Common myeloid progenitor, CD34-positive (primary cell): Measurements from ENCODE around the gene SORBS1.

Experiments
- CTCF ChIA-PET: fragments of 350-600 bp; sonication (Branson Sonifier 250); formaldehyde crosslinking; loops from one replicate; lab custom pipeline; 2021; ENCODE audit warnings: antibody characterized with exemption; lab: Charles Lee
- POLR2A ChIA-PET: fragments of 350-600 bp; sonication (Branson Sonifier 250); formaldehyde crosslinking; loops from one replicate; lab custom pipeline; 2021; ENCODE audit warnings: antibody characterized with exemption; lab: Charles Lee
- DNase-seq, 3 donors: peaks; one replicate each; pipeline versions ENCODE4 v3.0.0 to v3.0.0-alpha.2; 2013
- H3K27ac ChIP-seq, 2 experiments: 1 replicate in 1 of 2; 2 replicates in 1 of 2; pipeline ENCODE4 v1.7.0; 2013; ENCODE audit warnings: inconsistent platforms in 2 of 2, low read length in 2 of 2, mild to moderate bottlenecking in 2 of 2, low read depth in 1 of 2, moderate library complexity in 1 of 2; ENCODE audit not compliant: severe bottlenecking in 2 of 2, insufficient read depth in 1 of 2, poor library complexity in 1 of 2
- H3K27me3 ChIP-seq, 5 experiments: replicated peaks in 2 of 5; 1 replicate in 3 of 5; 2 replicates in 2 of 5; pipeline versions ENCODE4 v1.6.1 to v1.7.0; 2013; ENCODE audit warnings: low read length in 4 of 5, mild to moderate bottlenecking in 2 of 5, moderate library complexity in 2 of 5, inconsistent platforms in 1 of 5; ENCODE audit not compliant: insufficient read depth in 5 of 5, control insufficient read depth in 4 of 5
- H3K36me3 ChIP-seq, 4 experiments: 1 replicate in 2 of 4; 2 replicates in 2 of 4; pipeline versions ENCODE4 v1.6.1 to v1.7.0; 2013; ENCODE audit warnings: low read length in 3 of 4, control low read depth in 1 of 4, mild to moderate bottlenecking in 1 of 4; ENCODE audit not compliant: control insufficient read depth in 4 of 4, insufficient read depth in 4 of 4
- H3K4me1 ChIP-seq, 4 experiments: 1 replicate in 3 of 4; 2 replicates in 1 of 4; pipeline versions ENCODE4 v1.6.1 to v1.7.1; 2013; ENCODE audit warnings: low read length in 3 of 4, mild to moderate bottlenecking in 3 of 4, control low read depth in 1 of 4, inconsistent platforms in 1 of 4, moderate library complexity in 1 of 4; ENCODE audit not compliant: control insufficient read depth in 4 of 4, insufficient read depth in 4 of 4; ENCODE audit errors: control extremely low read depth in 1 of 4
- H3K4me3 ChIP-seq, 7 experiments: 1 replicate in 4 of 7; 2 replicates in 3 of 7; pipeline versions ENCODE4 v1.5.1 to v1.7.0; 2013; ENCODE audit warnings: mild to moderate bottlenecking in 7 of 7, low read length in 6 of 7, moderate library complexity in 6 of 7, inconsistent platforms in 2 of 7, low read depth in 2 of 7, control low read depth in 1 of 7; ENCODE audit not compliant: insufficient read depth in 4 of 7, control insufficient read depth in 1 of 7; ENCODE audit errors: extremely low read depth in 1 of 7
- H3K9me3 ChIP-seq, 5 experiments: 1 replicate in 4 of 5; 2 replicates in 1 of 5; pipeline versions ENCODE4 v1.6.1 to v1.7.1; 2013; ENCODE audit warnings: low read length in 4 of 5, mild to moderate bottlenecking in 2 of 5, inconsistent platforms in 1 of 5, low read depth in 1 of 5, moderate library complexity in 1 of 5; ENCODE audit not compliant: control insufficient read depth in 4 of 5, insufficient read depth in 2 of 5; ENCODE audit errors: control extremely low read depth in 1 of 5
- WGBS: methylation state at CpG from one replicate; pipeline ENCODE4 v1.1.5; 2013; ENCODE audit not compliant: insufficient coverage; 5-methylcytosine and 5-hydroxymethylcytosine counted together

The SORBS1 gene

GRCh38 chr10:95422233-95422632 lies 138.9 kb downstream of the SORBS1 start:
- 90% methylated on average over 2 of the region's 3 CpGs for WGBS
- Histone ChIP-seq H3K4me1 (peaks cover 0 to 8% (median 1%) of the 10 kb centered on the region in 4 experiments), H3K27ac (no peak overlapping the region), H3K9me3 (no peaks in the 10 kb centered on the region), H3K27me3 (peaks cover 0 to 3% (median 0%) of the 10 kb centered on the region in 5 experiments), H3K4me3 (no peak overlapping the region), H3K36me3 (no peaks in the 10 kb centered on the region)
- CTCF ChIA-PET: interaction anchor here (1.0 to 3.6 kb wide), 3 partner anchors 8 to 24 kb away, joined by 3 to 25 read pairs (median 5); no protein-coding TSS in a partner anchor
- POLR2A ChIA-PET: no interaction called here
- no peak for DNase-seq

GRCh38 chr10:95421782-95422181 lies 139.4 kb downstream of the SORBS1 start:
- peaks cover 0 to 3% (median 0%) of the 10 kb centered on the region in 5 experiments for H3K27me3 ChIP-seq
- DNase-seq: no peak
- H3K36me3 ChIP-seq: no peaks in the 10 kb centered on the region
- H3K4me1 ChIP-seq: peaks cover 0 to 8% (median 1%) of the 10 kb centered on the region in 4 experiments
- CTCF ChIA-PET: interaction anchor here (1.0 to 3.6 kb wide), 2 partner anchors 8 to 9 kb away, joined by 5 to 25 read pairs; no protein-coding TSS in a partner anchor
- 94% methylated on average over 2 of the region's 3 CpGs for WGBS
- POLR2A ChIA-PET: interaction anchor here (0.5 kb wide), 1 partner anchor 91 kb away, joined by 3 read pairs; no protein-coding TSS in a partner anchor
- no peaks in the 10 kb centered on the region for H3K9me3 ChIP-seq
- no peak overlapping the region for H3K4me3 ChIP-seq
- H3K27ac ChIP-seq: no peak overlapping the region

- H3K36me3 ChIP-seq: no peaks in the 10 kb centered on the region
- WGBS: 97% methylated on average over 2 of the region's 3 CpGs
- no peaks in the 10 kb centered on the region for H3K9me3 ChIP-seq
- no peaks in the 10 kb centered on the region for H3K4me1 ChIP-seq
- H3K27ac ChIP-seq: no peak overlapping the region
- no peak for DNase-seq
- no peak overlapping the region for H3K4me3 ChIP-seq
- peaks cover 0 to 3% (median 0%) of the 10 kb centered on the region in 5 experiments for H3K27me3 ChIP-seq
- CTCF ChIA-PET: interaction anchor here (1.7 to 3.6 kb wide), 2 partner anchors 11 to 44 kb away, joined by 5 to 25 read pairs; no protein-coding TSS in a partner anchor
- POLR2A ChIA-PET: no interaction called here
Observed at GRCh38 chr10:95419399-95419798, 141.8 kb downstream of the SORBS1 start.

- H3K4me1 ChIP-seq: peaks cover 0 to 17% (median 8%) of the 10 kb centered on the region in 4 experiments
- H3K36me3 ChIP-seq: no peaks in the 10 kb centered on the region
- no peaks in the 10 kb centered on the region for H3K9me3 ChIP-seq
- ChIA-PET CTCF (no interaction called here), POLR2A (no interaction called here)
- H3K27ac ChIP-seq: no peak overlapping the region
- 98% methylated on average over 6 of the region's 7 CpGs for whole genome bisulfite sequencing
- no peak for DNase-seq
- H3K4me3 ChIP-seq: no peak overlapping the region
- peaks cover 0 to 3% (median 0%) of the 10 kb centered on the region in 5 experiments for H3K27me3 ChIP-seq
Observed at GRCh38 chr10:95416973-95417372, 144.2 kb downstream of the SORBS1 start.

GRCh38 chr10:95416270-95416669 lies 144.9 kb downstream of the SORBS1 start:
- peaks cover 0 to 3% (median 0%) of the 10 kb centered on the region in 5 experiments for H3K27me3 ChIP-seq
- ChIA-PET CTCF (no interaction called here), POLR2A (no interaction called here)
- no peaks in the 10 kb centered on the region for H3K36me3 ChIP-seq
- H3K27ac ChIP-seq: no peak overlapping the region
- DNase-seq: no peak
- WGBS: 96% methylated on average over 3 of the region's 4 CpGs
- no peaks in the 10 kb centered on the region for H3K9me3 ChIP-seq
- H3K4me3 ChIP-seq: no peak overlapping the region
- H3K4me1 ChIP-seq: peaks cover 0 to 17% (median 8%) of the 10 kb centered on the region in 4 experiments

GRCh38 chr10:95415621-95416031 lies 145.5 kb downstream of the SORBS1 start:
- over 99% methylated on average over 16 of the region's 16 CpGs for WGBS
- Histone ChIP-seq H3K27me3 (no peaks in the 10 kb centered on the region), H3K27ac (no peak overlapping the region), H3K4me3 (no peak overlapping the region), H3K36me3 (no peaks in the 10 kb centered on the region), H3K9me3 (no peaks in the 10 kb centered on the region), H3K4me1 (peaks cover 0 to 17% (median 8%) of the 10 kb centered on the region in 4 experiments)
- ChIA-PET CTCF (no interaction called here), POLR2A (no interaction called here)
- DNase-seq: no peak

- no peak for DNase-seq
- 98% methylated on average over 6 of the region's 10 CpGs for WGBS
- Histone ChIP-seq H3K4me1 (peaks cover 0 to 17% (median 8%) of the 10 kb centered on the region in 4 experiments), H3K9me3 (no peaks in the 10 kb centered on the region), H3K27ac (no peak overlapping the region), H3K27me3 (no peaks in the 10 kb centered on the region), H3K36me3 (no peaks in the 10 kb centered on the region), H3K4me3 (no peak overlapping the region)
- ChIA-PET POLR2A (no interaction called here), CTCF (interaction anchor here (0.9 to 1.5 kb wide), 2 partner anchors 40 to 172 kb away, joined by 3 to 4 read pairs; no protein-coding TSS in a partner anchor)
Observed at GRCh38 chr10:95414844-95415485, 146.2 kb downstream of the SORBS1 start.
